EH (cell line): ENCODE data around the gene COPRS.
"Not testable (repeated sequence)": the region's sequence is repeated elsewhere in the genome, so short reads cannot be mapped to it uniquely, and the experiment has no call there.

Experiments used
- DNase-seq: peaks from one replicate; pipeline ENCODE4 v3.0.0-alpha.2; 2015; ENCODE audit warnings: low read depth

COPRS gene

GRCh38 chr17:31843070-31843745 lies 15.8 kb downstream of the COPRS start:
- DNase-seq: peak; percentile 79

DNA sequence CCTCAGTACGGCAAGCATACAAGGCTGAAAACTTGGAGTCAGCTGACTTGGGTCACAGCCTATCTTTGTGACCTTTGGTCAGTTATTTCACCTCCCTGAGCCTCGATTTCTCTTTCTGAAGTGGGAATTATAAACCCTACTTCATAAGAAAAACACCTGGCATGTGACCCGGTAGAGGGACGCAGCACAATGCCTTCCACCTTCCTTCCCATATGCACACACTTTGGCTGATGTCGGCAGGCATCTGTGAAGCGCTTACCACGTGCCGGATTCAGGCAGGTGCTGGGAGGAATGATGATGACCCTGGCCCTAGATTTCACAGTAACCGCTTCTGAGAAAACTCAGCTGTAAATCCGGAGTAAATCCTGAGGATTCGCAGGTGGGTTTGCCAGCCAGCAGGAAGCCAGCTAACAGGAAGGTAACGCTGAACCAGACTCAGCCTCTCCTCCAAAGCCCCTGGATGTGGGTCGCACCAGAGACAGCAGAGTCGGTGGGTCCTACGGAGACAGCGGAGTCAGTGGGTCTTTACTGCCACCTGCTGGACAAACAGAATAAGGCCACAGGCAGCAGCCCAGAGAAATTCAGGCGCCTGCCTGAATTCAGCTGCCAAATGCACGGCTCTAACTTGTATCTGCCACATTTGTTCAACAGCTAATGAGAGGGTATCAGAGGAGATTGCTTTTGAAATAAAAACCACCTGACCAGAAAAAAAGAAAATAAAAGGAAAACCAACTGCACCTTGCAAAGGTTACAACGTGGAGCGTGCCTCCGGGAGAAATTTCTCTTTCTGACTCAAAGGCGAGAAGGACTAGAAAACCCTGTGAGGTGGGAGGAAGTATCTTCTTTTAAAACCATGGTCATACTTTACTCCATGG lies 16.6 kb downstream of the COPRS start:
- DNase-seq: peak; percentile 80

DNA sequence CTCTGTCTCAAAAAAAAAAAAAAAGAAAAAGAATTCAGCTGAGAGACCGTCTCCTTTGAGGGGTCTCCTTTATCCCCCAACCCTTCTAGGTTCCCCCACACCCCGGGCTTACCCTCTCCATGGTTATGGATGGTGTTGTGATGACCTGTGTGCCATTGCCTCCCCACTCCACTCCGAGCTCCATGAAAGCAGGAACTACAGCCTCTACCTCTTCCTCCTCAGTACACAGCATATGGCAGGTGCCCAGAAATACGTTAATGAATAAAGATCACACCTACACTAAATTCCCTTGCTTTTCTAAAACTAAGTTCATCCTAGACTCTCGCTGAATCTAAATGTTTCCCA lies 17.2 kb downstream of the COPRS start:
- no peak for DNase-seq

- peak; percentile 68 for DNase-seq
Measured at GRCh38 chr17:31838636-31839225, 20.3 kb downstream of the COPRS start.

GRCh38 chr17:31835984-31836383 lies 23.1 kb downstream of the COPRS start:
- DNase-seq: peak; percentile 32

- no peak for DNase-seq
Measured at GRCh38 chr17:31834448-31834847, 24.6 kb downstream of the COPRS start.

DNA sequence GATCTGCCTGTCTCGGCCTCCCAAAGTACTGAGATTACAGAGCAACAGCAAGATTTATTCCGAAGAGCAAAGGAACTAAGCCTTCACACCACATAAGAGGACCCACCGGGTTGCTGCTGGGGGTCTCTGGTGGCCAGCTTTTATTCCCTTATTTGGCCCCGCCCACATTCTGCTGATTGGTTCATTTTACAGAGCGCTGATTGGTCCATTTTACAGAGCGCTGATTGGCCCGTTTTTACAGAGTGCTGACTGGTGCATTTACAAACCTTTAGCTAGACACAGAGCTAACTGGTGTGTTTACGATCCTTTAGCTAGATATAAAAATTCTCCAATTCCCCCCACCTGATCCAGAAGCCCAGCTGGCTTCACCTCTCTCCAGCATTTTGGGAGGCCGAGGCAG lies 26.3 kb downstream of the COPRS start:
- no peak for DNase-seq

DNA sequence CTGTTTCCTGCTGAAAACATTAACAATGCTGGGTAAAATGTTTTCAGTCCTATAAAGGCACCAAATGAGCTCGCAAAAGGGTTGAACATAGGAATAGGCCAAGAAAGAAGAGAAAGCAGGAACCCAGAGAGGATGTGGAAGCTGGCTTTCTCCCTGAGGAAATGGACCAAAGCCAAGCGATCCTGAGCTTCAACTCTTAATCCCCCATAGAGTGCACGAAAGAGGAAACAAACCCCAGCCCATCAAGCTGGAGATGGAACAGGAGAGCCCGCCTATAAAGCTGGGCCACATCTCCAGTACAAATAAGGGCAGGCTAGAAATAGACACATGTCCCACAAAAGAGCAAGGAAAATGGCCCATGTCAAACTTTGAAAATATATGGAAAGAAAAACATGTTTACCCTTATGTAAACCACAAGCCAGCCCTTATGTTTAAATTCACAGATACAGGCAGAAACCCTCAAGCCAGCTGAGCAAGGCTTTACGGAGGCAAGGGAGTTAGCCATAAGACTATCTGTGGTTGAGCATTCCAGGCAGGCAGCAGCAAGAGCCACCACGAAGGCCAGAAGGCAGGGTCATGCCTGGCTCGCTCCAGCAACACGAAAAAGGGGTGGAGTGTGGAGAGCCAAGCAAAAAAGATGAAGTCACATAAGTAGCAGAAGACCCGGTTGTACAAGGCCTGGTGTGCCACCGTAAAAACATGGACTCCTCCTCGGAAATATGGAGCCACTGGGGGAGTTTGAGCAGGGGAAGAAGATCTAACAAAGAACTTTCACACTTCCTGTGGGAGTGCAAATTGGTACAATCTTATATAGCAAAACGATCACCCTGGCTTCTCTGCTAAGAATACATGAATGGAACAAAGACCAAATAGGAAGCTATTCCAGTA lies 27.8 kb downstream of the COPRS start:
- peak; percentile 64 for DNase-seq

GRCh38 chr17:31829649-31830048 lies 29.4 kb downstream of the COPRS start:
- no peak for DNase-seq

- DNase-seq: not testable (repeated sequence)
Measured at GRCh38 chr17:31828955-31829354, 30.1 kb downstream of the COPRS start.

DNA sequence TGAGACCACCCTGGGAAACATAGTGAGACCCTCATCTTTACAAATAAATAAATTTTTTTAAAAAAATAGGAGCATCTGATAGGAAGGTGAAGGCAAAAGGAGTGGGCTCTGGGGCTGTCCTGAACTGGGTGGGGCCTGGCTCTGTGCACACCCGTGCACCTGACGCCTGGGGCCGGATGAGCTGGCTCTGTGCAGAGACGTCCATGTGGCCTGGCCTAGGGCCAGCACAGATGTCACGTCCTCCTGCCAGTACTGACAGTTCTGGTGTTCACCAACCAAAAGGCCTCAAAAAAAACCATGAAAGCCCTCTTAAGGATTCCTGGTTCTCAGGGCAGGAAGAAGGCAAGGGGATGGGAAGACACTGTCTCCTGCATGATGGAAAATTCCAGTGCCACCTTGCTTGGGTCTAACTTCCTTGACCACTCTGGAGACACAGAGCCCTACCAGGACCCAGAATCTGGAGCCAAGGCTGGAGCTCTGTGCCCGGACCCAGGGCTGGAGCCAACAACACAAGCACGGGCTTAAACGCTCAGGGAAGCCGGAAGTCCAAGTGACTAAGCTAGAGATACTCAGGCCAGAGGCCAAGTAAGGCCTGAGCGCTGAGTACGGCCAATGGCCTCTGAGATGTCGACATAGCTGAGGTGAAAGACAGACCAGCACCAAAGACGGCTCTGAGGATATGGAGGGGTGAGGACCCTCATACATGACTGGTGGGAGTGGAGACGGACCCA lies 32.9 kb downstream of the COPRS start:
- DNase-seq: peak; percentile 56

GRCh38 chr17:31824766-31825360 lies 34.2 kb downstream of the COPRS start:
- DNase-seq: peak; percentile 82

DNA sequence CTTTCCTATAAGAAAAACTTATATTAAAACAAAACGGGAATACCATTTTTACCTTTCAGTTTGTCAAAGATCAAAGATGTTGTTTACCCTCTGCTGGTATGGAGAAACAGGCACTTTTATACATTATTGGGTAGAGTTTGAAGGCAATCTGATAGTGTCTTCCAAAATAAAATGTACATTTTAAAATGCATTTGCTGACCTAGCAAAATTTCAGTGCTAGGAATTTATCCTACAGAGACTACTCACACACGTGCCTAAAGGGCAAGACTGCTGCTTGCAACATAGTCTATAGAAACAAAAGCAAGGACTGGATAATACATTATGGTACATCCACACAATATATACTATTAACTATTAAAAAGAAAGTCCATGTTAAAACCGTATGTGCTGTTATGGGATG lies 36.0 kb downstream of the COPRS start:
- DNase-seq: no peak

DNA sequence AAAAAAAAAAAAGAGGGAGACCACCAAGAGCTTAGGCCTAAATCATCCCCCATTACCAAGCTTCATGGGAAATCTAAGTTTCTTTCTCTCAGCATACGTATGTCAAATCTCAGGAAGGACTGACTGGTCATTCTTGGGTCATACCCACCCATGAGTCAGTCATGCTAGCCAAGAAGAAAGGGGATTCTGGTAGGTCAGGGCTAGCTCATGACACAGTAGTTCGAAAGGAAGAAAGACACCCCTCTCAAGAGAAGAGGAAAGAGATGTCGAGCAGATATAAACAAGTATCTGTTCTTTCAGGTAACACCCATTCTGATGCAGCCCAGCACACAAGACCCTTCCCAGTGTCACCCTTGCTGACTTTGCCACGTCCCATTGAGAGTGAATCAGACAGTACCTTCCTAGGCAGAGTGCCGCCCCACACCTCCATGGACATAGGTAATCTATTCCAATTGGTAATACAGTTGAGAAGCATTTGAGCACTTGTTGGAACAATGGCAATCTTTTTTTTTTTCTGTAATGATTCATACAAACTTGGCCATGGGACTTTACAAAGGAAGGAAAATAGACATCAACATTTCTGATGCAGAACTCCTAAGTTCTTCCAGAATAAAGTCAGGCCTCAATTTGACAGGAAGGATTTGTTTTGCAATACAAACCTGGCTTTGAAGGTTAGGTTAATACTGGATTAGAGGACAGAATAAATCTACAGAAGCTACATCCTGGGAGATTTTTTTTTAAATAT lies 38.2 kb downstream of the COPRS start:
- peak; percentile 18 for DNase-seq

- DNase-seq: no peak
Measured at GRCh38 chr17:31819578-31819977, 39.5 kb downstream of the COPRS start.

- DNase-seq: not testable (repeated sequence)
Measured at GRCh38 chr17:31818863-31819262, 40.2 kb downstream of the COPRS start.

DNA sequence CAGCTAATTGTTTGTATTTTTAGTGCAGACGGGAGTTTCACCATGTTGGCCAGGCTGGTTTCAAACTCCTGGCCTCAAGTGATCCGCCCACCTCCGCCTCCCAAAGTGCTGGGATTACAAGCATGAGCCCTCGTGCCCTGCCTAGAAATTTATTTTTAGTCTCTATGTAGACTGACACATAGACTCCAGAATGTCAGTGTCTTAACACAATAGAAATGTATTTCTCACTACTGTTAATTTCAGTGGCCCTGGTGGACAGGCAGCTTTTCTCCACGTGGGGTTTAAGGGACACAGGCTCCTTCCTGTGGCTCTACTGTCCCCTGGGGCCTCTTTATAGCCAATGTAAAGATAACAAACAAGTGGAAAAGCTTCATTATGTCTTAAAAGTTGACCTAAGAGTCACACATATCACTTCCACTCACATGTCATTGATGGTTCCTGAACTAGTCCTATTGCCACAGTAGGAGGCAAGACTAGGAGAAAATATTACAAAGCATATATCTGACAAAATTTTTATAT lies 43.8 kb downstream of the COPRS start:
- DNase-seq: peak; percentile 21

GRCh38 chr17:31811101-31811500 lies 47.9 kb downstream of the COPRS start:
- DNase-seq: peak; percentile 54

DNA sequence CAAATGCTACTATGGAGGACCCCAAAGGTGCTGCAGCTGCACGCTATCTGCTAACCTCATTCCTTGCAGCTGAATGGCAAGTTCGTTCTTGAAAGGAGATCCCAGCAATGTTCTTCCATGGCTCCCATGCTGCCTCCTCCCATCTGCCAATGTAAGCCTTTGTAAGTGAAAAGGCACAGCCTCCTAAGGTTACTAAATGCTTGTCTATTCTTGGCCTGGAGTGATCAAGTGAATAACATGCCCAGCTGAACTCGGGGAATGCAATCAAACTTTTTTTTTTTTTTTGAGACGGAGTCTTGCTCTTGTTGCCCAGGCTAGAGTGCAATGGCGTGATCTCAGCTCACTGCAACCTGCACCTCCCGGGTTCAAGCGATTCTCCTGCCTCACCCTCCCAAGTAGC lies 49.2 kb downstream of the COPRS start:
- not testable (repeated sequence) for DNase-seq

DNA sequence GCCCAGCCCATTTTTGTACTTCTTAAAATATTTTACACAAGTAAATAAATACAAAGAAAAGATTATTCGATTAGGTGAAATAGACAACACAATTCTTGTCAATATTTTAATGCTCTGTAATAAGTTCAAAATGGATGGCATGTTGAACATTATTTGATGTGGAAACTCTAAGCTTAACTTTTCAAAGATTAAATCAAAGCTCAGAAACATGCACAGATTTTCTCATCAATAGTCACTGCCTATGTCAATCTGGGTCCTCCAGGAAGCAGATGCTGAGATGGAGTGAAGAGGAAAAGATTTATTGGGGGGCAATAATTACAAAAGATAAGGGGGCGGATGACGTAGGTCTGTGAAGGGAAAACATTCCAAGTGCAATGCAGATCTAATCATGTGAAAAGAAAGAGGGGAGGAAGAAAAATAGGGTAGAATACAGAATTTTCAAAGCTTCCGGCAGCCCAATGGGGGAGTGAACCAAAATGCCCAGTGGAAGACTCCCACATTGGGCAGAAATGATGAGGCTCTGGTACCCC lies 50.5 kb downstream of the COPRS start:
- DNase-seq: no peak
